ENCODE measurements around the gene SUMO3. TPM values are rescaled to one million over a fixed set of nuclear protein-coding genes. Genes with fewer than 3 reads are reported as not detected.

Gene SUMO3
- total RNA-seq, 1 donor from 2014 or later = 69.0 TPM

- Mint-ChIP-seq H3K4me1 (ENCODE audit: unreplicated experiment) (peaks cover 5% of the 10 kb centered on the region), H3K4me3 (ENCODE audit: unreplicated experiment) (no peak overlapping the region), H3K27ac (ENCODE audit: unreplicated experiment) (no peak overlapping the region), H3K27me3 (ENCODE audit: unreplicated experiment) (peaks cover 5% of the 10 kb centered on the region), H3K9me3 (ENCODE audit: unreplicated experiment) (no peaks in the 10 kb centered on the region), H3K36me3 (ENCODE audit: low read depth, unreplicated experiment) (peaks cover 8% of the 10 kb centered on the region)
- DNase-seq (ENCODE audit: low spot score) = no peak
- no peak for TF ChIP-seq CTCF (IDR thresholded peaks at IDR 0.05; ENCODE audit: unreplicated experiment)
Observed at GRCh38 chr21:44765231-44766013, 52.4 kb downstream of the SUMO3 start.

DNA sequence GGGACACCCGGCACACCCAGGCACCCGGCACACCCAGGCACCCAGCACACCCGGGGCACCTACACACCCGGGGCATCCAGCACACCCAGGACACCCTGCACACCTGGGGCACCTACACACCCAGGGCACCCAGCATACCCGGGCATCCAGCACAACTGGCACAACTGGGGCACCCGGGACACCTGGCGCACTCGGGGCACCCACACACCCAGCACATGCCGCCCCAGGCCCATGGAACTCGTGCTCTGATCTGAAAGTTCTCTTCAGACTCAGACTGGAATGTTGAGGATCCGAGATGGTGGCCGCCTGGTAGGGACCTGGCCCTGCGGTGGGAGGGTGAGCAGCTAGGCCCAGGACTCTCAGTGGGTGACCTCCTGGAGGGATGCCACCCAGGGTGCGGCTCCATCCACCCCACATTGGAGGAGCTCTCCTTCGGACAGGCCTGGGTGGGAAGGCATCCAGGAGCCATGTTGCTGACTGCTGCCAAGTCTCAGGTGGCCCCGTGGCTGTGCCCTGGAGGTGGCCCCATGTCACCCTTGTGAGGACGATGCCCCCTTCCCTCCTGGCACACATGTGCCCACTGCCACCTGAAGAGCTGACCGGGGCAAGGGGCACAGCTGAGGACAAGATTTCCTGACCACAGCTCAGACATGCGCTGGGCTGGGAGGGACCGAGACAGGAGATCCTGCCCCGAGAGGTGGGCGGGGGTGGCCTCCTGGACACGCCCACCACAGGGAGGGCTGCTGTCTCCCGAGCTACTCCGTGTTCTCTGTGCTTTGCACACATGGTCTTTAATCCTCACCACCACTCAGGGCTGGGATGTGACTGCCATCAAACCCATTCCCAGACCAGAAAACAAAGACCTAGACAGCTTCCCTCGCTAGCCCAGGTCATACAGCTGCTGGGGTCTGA is 53.3 kb downstream of the SUMO3 start:
- no peak for DNase-seq (ENCODE audit: low spot score)
- Mint-ChIP-seq H3K27me3 (ENCODE audit: unreplicated experiment) (peaks cover 5% of the 10 kb centered on the region), H3K4me3 (ENCODE audit: unreplicated experiment) (no peak overlapping the region), H3K36me3 (ENCODE audit: low read depth, unreplicated experiment) (peaks cover 6% of the 10 kb centered on the region), H3K9me3 (ENCODE audit: unreplicated experiment) (no peaks in the 10 kb centered on the region), H3K4me1 (ENCODE audit: unreplicated experiment) (peaks cover 5% of the 10 kb centered on the region), H3K27ac (ENCODE audit: unreplicated experiment) (no peak overlapping the region)
- no peak for TF ChIP-seq CTCF (IDR thresholded peaks at IDR 0.05; ENCODE audit: unreplicated experiment)

DNA sequence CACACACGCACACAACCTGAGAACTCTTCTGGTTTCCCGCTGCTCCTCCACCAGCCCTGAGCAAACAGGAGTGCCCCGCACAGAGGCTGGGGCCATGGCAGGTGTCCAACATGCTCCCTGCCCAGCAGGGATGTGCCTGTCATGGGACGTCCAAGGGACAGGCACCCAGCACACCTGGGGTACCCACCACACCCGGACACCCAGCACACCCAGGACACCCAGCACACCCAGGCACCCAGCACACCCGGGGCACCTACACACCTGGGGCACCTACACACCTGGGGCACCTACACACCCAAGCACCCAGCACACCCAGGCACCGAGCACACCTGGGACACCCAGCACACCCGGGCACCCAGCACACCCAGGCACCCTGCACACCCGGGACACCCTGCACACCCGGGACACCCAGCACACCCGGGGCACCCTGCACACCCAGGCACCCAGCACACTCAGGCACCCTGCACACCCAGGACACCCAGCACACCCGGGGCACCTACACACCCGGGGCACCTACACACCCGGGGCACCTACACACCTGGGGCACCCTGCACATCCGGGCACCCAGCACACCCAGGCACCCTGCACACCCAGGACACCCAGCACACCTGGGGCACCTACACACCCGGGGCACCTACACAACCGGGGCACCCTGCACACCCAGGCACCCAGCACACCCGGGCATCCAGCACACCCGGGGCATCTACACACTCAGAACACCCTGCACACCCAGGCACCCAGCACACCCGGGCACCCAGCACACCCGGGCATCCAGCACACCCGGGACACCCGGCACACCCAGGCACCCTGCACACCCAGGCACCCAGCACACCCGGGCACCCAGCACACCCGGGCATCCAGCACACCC is 54.2 kb downstream of the SUMO3 start:
- DNase-seq (ENCODE audit: low spot score) = no peak
- Mint-ChIP-seq H3K4me1 (ENCODE audit: unreplicated experiment) (peaks cover 5% of the 10 kb centered on the region), H3K27me3 (ENCODE audit: unreplicated experiment) (peaks cover 5% of the 10 kb centered on the region), H3K36me3 (ENCODE audit: low read depth, unreplicated experiment) (peaks cover 5% of the 10 kb centered on the region), H3K4me3 (ENCODE audit: unreplicated experiment) (no peak overlapping the region), H3K9me3 (ENCODE audit: unreplicated experiment) (no peaks in the 10 kb centered on the region), H3K27ac (ENCODE audit: unreplicated experiment) (no peak overlapping the region)
- no peak for TF ChIP-seq CTCF (IDR thresholded peaks at IDR 0.05; ENCODE audit: unreplicated experiment)

DNA sequence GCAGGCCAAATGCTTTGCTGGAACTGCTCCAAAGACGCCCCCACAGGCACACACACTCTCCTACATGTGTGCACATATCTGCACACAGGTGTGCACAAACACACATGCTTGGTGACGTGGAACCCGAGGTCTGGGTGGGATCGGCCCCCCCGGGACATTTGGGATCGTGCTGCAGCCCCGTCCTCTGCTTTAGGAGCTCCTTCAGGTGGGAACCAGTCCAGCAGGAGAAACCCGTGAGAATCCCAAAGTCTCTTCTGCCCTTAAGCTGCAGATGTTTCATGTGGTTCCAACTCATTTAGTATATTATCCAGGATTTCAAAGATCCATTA is 54.8 kb downstream of the SUMO3 start:
- H3K4me3 Mint-ChIP-seq (ENCODE audit: unreplicated experiment) = no peak overlapping the region
- H3K9me3 Mint-ChIP-seq (ENCODE audit: unreplicated experiment) = no peaks in the 10 kb centered on the region
- no peak overlapping the region for H3K27ac Mint-ChIP-seq (ENCODE audit: unreplicated experiment)
- peaks cover 5% of the 10 kb centered on the region for H3K36me3 Mint-ChIP-seq (ENCODE audit: low read depth, unreplicated experiment)
- peaks cover 5% of the 10 kb centered on the region for H3K27me3 Mint-ChIP-seq (ENCODE audit: unreplicated experiment)
- H3K4me1 Mint-ChIP-seq (ENCODE audit: unreplicated experiment) = peaks cover 5% of the 10 kb centered on the region
- no peak for DNase-seq (ENCODE audit: low spot score)
- TF ChIP-seq CTCF (IDR thresholded peaks at IDR 0.05; ENCODE audit: unreplicated experiment) = no peak

Measured in endothelial cell (in vitro differentiated cells).